Stomach (tissue), 9 donors: Measurements from ENCODE around the gene NT5DC3. TPM values are rescaled to one million over a fixed set of nuclear protein-coding genes. Genes with fewer than 3 reads are reported as not detected.

Experiments used
- DNase-seq, 2 donors: peaks; one replicate each; pipeline versions ENCODE4 v3.0.0 to v3.0.0-alpha.2; 2013 to 2019
- H3K27ac ChIP-seq, 5 donors: fragments of 200-600 bp in 4 of 5; sonication (generic) in 4 of 5; one replicate each; pipeline ENCODE4 v1.5.1; 2013 to 2019; ENCODE audit warnings: mild to moderate bottlenecking in 1 of 5, moderate library complexity in 1 of 5
- H3K27me3 ChIP-seq, 3 donors: fragments of 200-600 bp; sonication (generic); one replicate each; pipeline ENCODE4 v1.5.1; 2017 to 2019; ENCODE audit warnings: mixed run types in 1 of 3
- H3K36me3 ChIP-seq, 4 donors: fragments of 200-600 bp; sonication (generic); 1 replicate in 3 of 4; 2 replicates in 1 of 4; pipeline ENCODE4 v1.5.1; 2016 to 2019
- H3K4me1 ChIP-seq, 4 donors: fragments of 200-600 bp; sonication (generic); one replicate each; pipeline ENCODE4 v1.5.1; 2016 to 2019
- H3K4me3 ChIP-seq, 4 donors: fragments of 200-600 bp; sonication (generic) in 3 of 4; one replicate each; pipeline ENCODE4 v1.5.1; 2016 to 2019; ENCODE audit warnings: mild to moderate bottlenecking in 1 of 4
- H3K9me3 ChIP-seq, 4 donors: fragments of 200-600 bp; sonication (generic); one replicate each; pipeline ENCODE4 v1.5.1; 2016 to 2019
- EP300 ChIP-seq: sonication (generic); formaldehyde crosslinking; IDR thresholded peaks from one replicate; pipeline ENCODE4 v1.6.1; 2017; ENCODE audit warnings: antibody characterized with exemption
- POLR2A ChIP-seq, 4 donors: fragments of 450-650 bp; IDR thresholded peaks; one replicate each; pipeline ENCODE4 v1.6.1; 2016; ENCODE audit warnings: antibody characterized with exemption in 4 of 4, control low read depth in 2 of 4, mild to moderate bottlenecking in 1 of 4, moderate library complexity in 1 of 4
- POLR2AphosphoS5 ChIP-seq, 3 donors: sonication (generic); formaldehyde crosslinking; IDR thresholded peaks; one replicate each; pipeline ENCODE4 v1.6.1; 2016; ENCODE audit warnings: antibody characterized with exemption in 3 of 3
- WGBS, 5 donors: extraction: QIAGEN DNeasy Blood & Tissue Kit in 3 of 5; methylation state at CpG; one replicate each; pipeline versions ENCODE4 v1.1.5 to v1.1.7; 2013 to 2018; 5-methylcytosine and 5-hydroxymethylcytosine counted together
- intact Hi-C: fragments of 100-400 bp; cut with DNase I; formaldehyde crosslinking; loops from one replicate; pipeline ENCODE4 v1.15.1; 2023; ENCODE audit warnings: low total_unique reads
- polyA plus RNA-seq, 3 donors: library from polyadenylated mRNA; stranded (reverse); fragments of 200-250 nt; gene quantifications; one replicate each; pipeline ENCODE4 v1.2.3, GENCODE V29; 2013
- total RNA-seq, 5 donors: library from RNA; depleted of rRNA; stranded (reverse); fragments of >200 nt; gene quantifications; one replicate each; pipeline versions ENCODE4 v1.1.0 to v1.2.3, GENCODE V29; 2014 to 2016
- TF ChIP-seq, protein P1 (sequence below), 7 experiments: fragments of 450-650 bp in 4 of 7; fragments of 200-600 bp in 3 of 7; sonication (generic) in 3 of 7; IDR thresholded peaks; one replicate each; pipeline ENCODE4 v1.5.1; 2016 to 2019; ENCODE audit warnings: antibody characterized with exemption in 7 of 7, control low read depth in 2 of 7, mild to moderate bottlenecking in 1 of 7
- donor health status: healthy with polysubstance abuse.
- donor health status: Bipolar disorder and iron deficiency.
- donor health status: healthy.

NT5DC3 gene
- total and polyA plus RNA-seq, 8 donors: 0.76 to 42.9 (median 8.7) TPM

DNA sequence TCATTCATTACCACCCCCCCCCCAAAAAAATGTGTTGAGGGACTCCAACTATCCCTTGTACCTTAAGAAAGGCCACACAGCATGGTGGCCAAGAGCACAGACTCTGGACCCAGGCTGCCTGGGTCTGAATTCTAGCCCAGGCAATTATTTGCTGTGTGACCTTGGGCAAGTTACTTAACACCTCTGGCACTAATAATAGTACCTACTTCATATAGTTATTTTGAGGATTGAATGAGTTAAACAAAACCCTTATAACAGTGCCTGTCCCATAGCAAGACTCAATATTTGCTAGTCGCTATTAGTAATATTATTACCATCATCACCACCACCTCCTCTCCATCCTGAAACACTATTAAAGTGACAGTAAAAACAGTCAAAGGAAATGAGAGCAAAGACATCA lies 37.2 kb downstream of the NT5DC3 start:
- 90 to 100% (median 100%) methylated on average over 1 of the region's 1 CpG for WGBS, 5 donors
- H3K27me3 ChIP-seq: no peaks in the 10 kb centered on the region
- H3K4me3 ChIP-seq: no peak overlapping the region
- TF ChIP-seq EP300: no peak
- TF ChIP-seq, protein P1, sequence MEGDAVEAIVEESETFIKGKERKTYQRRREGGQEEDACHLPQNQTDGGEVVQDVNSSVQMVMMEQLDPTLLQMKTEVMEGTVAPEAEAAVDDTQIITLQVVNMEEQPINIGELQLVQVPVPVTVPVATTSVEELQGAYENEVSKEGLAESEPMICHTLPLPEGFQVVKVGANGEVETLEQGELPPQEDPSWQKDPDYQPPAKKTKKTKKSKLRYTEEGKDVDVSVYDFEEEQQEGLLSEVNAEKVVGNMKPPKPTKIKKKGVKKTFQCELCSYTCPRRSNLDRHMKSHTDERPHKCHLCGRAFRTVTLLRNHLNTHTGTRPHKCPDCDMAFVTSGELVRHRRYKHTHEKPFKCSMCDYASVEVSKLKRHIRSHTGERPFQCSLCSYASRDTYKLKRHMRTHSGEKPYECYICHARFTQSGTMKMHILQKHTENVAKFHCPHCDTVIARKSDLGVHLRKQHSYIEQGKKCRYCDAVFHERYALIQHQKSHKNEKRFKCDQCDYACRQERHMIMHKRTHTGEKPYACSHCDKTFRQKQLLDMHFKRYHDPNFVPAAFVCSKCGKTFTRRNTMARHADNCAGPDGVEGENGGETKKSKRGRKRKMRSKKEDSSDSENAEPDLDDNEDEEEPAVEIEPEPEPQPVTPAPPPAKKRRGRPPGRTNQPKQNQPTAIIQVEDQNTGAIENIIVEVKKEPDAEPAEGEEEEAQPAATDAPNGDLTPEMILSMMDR (IDR thresholded peaks at IDR 0.05): no peak
- TF ChIP-seq POLR2AphosphoS5 (IDR thresholded peaks at IDR 0.05): no peak
- no peak for TF ChIP-seq POLR2A (IDR thresholded peaks at IDR 0.05)
- peaks cover 29 to 83% (median 52%) of the 10 kb centered on the region in 4 donors for H3K4me1 ChIP-seq
- no peaks in the 10 kb centered on the region for H3K9me3 ChIP-seq
- DNase-seq: no peak
- intact Hi-C loops: no loop called here
- no peak overlapping the region for H3K27ac ChIP-seq
- peaks cover 0 to 3% (median 0%) of the 10 kb centered on the region in 4 donors for H3K36me3 ChIP-seq

DNA sequence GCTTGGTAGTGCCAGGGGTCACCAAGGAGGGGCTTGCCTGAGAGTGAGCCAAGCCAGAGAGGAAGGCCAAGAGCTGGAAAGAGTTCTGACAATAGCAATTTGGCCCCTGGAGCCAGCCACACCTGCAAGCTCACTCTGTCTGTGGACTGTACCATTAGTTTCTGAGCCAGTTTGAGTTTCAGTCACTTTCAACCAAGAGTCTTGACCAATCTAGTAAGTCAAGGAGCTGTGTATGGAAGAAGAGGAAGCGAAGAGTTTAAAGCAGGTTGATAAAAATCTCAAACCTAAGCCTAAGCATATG lies 38.5 kb downstream of the NT5DC3 start:
- Histone ChIP-seq H3K27ac (peak overlapping the region in 2 of 5 donors; percentile 34 to 78), H3K36me3 (peaks cover 0 to 11% (median 4%) of the 10 kb centered on the region in 4 donors), H3K9me3 (no peaks in the 10 kb centered on the region), H3K27me3 (no peaks in the 10 kb centered on the region), H3K4me1 (peaks cover 29 to 72% (median 43%) of the 10 kb centered on the region in 4 donors), H3K4me3 (no peak overlapping the region)
- TF ChIP-seq EP300 (no peak), POLR2AphosphoS5 (IDR thresholded peaks at IDR 0.05) (no peak), POLR2A (IDR thresholded peaks at IDR 0.05) (no peak)
- TF ChIP-seq, protein P1 (IDR thresholded peaks at IDR 0.05): no peak
- intact Hi-C loops: no loop called here
- 88 to 100% (median 96%) methylated on average over 1 of the region's 1 CpG for WGBS, 5 donors
- no peak for DNase-seq

DNA sequence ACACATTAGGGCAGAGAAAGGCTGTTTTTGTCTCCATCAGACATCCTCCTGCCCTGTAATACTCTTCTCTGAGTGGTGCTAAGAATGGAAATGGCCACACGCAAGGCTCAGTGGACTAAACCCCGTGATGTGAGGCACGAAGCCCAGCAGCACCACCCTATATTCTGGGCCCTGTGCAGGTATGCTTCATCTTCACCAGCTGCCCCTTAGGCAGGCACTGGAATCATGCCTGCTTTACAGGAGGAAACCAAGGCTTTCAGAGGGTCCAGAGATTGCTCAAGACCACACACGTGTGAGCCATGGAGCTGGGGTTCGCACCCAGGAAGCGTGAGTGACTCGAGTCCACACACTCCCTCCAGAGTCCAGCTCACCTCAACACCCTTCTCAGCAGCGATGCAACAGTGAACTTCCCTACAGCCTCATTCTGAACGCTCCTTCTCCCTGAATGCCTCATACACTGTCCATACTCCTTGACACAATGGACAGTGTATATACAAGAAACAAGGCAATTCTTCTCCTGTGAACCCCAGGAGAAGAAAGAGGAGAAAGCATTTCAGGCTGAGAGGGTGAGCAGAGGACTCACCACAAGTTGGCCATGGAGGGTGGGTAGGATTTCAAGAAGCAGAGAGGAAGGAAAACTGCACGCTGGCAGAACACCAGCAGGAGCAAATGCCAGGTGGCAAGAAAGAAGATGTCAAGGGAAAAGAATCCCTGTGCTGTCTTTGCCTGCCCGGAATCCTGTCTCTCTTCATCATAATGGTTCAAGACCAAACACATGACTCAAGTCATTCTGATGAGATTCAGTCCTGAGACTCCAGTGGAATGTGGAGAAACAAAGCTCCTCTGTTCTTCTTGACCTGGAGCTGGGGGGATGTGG lies 39.1 kb downstream of the NT5DC3 start:
- intact Hi-C loops: no loop called here
- no peak for DNase-seq
- Histone ChIP-seq H3K9me3 (no peaks in the 10 kb centered on the region), H3K27ac (peak overlapping the region in 2 of 5 donors; percentile 78 to 82), H3K4me3 (no peak overlapping the region), H3K4me1 (peaks cover 29 to 66% (median 40%) of the 10 kb centered on the region in 4 donors), H3K36me3 (peaks cover 0 to 12% (median 6%) of the 10 kb centered on the region in 4 donors), H3K27me3 (no peaks in the 10 kb centered on the region)
- TF ChIP-seq, protein P1 (IDR thresholded peaks at IDR 0.05): no peak
- no peak for TF ChIP-seq POLR2AphosphoS5 (IDR thresholded peaks at IDR 0.05)
- no peak for TF ChIP-seq EP300
- TF ChIP-seq POLR2A (IDR thresholded peaks at IDR 0.05): no peak
- 88 to 94% (median 91%) methylated on average over 11 of the region's 11 CpGs for WGBS, 5 donors

DNA sequence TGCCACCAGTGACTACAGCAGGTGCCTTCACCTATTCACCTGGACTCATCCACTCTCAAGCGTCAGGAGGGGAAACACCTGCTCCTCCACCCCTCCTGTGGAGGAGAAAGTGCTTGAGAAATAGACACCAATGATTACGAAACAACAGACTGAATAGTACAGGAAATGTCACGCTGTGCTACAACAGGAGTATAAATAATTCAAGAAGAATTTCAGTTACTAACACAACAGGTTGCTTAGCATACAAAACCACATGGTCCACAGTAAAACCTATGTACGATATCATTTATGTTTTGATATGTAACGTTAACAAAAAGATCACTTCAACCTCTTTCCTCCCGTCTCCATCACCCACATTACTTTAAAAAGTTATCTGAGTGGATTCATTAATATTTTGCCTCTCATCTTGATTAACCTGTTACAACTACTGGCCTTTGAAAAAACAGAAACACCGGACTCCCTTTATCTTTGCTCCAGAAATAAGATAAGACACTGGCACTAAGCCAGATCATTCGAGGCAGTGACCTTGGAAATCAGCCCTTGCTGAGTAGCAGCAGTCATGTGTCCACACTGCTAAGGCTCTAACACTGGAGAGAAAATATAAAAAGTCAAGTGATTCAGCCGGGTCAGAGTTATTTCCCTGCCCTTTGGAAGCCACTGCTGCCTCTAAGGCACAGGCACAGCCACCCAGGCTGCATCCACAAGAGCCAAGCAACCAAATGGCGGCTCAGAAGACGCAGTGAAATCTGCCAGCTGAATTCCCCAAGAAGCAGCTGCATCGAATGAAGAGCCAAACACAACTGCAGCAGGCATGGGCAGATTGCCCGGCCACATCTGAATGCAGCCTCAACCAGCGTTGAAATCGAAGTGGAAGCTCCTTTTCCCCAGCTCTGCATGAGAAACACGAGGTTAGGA lies 40.9 kb downstream of the NT5DC3 start:
- DNase-seq: peak; percentile 68 to 80
- WGBS, 5 donors: 14 to 29% (median 21%) methylated on average over 12 to 16 of the region's 16 CpGs
- no peaks in the 10 kb centered on the region for H3K27me3 ChIP-seq
- intact Hi-C loops: no loop called here
- H3K4me3 ChIP-seq: no peak overlapping the region
- TF ChIP-seq POLR2AphosphoS5 (IDR thresholded peaks at IDR 0.05): peak; percentile 60 to 76 (median 68)
- TF ChIP-seq, protein P1 (IDR thresholded peaks at IDR 0.05): no peak
- peak overlapping the region; percentile 66 to 82 (median 76) for H3K27ac ChIP-seq
- no peaks in the 10 kb centered on the region for H3K9me3 ChIP-seq
- H3K4me1 ChIP-seq: peaks cover 24 to 48% (median 28%) of the 10 kb centered on the region in 4 donors
- peaks cover 4 to 26% (median 18%) of the 10 kb centered on the region in 4 donors for H3K36me3 ChIP-seq
